HFF-Myc (cell line): Measurements from ENCODE around the gene SPHK1.

Experiments used
- DNase-seq: peaks from one replicate; pipeline ENCODE4 v3.0.0-alpha.2; 2011; ENCODE audit warnings: low read depth; ENCODE audit errors: extremely low read depth
- H3K4me3 ChIP-seq: replicated peaks from 2 replicates; pipeline ENCODE4 v1.5.1; 2011; ENCODE audit warnings: low read depth, mild to moderate bottlenecking, control low read depth, low read length
- TF ChIP-seq, protein P1 (sequence below): IDR thresholded peaks from 2 replicates; pipeline ENCODE4 v1.5.1; 2012; ENCODE audit warnings: mild to moderate bottlenecking, low read depth, low read length, control low read depth; ENCODE audit errors: missing control alignments

The SPHK1 gene

DNA sequence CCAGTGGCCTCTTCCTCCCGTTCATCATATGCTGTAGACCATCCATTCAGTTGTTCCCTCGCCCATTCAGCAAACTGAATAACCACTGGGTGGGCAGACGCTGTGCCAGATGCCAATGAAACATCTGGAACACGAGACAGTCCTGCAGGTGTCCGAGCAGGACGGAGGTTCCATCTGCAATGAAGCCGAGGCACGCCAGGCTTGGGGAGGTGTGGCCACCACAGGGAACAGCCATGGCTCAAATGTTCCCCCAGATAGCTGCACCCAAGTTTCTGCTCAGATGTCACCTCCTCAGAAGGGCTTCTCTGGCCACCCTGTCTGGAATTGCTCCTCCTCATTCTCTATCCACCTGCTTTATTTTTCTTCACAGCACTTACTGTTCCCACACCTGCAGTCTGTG lies 38.0 kb downstream of the SPHK1 start:
- TF ChIP-seq, protein P1, sequence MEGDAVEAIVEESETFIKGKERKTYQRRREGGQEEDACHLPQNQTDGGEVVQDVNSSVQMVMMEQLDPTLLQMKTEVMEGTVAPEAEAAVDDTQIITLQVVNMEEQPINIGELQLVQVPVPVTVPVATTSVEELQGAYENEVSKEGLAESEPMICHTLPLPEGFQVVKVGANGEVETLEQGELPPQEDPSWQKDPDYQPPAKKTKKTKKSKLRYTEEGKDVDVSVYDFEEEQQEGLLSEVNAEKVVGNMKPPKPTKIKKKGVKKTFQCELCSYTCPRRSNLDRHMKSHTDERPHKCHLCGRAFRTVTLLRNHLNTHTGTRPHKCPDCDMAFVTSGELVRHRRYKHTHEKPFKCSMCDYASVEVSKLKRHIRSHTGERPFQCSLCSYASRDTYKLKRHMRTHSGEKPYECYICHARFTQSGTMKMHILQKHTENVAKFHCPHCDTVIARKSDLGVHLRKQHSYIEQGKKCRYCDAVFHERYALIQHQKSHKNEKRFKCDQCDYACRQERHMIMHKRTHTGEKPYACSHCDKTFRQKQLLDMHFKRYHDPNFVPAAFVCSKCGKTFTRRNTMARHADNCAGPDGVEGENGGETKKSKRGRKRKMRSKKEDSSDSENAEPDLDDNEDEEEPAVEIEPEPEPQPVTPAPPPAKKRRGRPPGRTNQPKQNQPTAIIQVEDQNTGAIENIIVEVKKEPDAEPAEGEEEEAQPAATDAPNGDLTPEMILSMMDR, result no peak
- H3K4me3 ChIP-seq, result no peak overlapping the region
- DNase-seq, result no peak

DNA sequence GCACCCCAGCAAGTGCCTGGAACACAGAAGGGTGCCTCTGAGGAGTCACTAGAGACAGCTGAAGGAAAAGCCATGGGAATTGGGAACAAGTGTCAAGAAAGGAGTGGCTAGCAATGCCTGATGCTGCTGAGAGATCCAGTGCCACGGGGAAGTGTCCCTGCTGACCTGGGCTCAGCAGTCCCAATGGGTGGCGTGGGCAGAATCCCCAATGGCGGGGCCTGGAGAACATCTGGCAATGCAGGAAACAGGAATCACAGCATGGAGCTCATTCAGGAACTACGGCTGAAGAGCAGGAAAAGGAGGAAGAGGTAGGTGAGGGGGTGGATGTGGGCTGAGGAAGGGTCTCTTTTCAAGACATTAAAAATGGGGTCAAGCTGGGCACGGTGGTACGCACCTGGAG lies 38.5 kb downstream of the SPHK1 start:
- DNase-seq, result no peak
- TF ChIP-seq, protein P1, result no peak
- no peak overlapping the region for H3K4me3 ChIP-seq

DNA sequence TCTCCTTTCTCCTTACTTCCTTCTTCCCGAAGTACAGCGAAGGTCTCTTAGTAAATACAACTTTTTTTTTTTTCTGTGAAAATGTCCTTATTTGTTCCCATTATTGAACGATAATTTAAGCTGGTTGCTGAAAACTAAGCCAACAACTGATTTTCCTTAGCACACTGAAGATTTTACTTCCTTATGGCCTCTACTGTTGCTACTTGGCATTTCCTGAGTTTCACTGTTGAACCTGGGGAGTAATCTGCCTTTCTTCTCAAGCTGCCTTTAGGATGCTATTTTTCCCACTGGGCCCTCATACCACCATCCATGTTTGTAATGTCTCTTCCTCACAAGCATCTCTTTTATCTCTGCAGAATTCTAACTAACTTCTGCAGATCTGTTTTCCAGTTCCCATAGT lies 42.4 kb downstream of the SPHK1 start:
- DNase-seq, result no peak
- TF ChIP-seq, protein P1, result no peak
- H3K4me3 ChIP-seq, result no peak overlapping the region

DNA sequence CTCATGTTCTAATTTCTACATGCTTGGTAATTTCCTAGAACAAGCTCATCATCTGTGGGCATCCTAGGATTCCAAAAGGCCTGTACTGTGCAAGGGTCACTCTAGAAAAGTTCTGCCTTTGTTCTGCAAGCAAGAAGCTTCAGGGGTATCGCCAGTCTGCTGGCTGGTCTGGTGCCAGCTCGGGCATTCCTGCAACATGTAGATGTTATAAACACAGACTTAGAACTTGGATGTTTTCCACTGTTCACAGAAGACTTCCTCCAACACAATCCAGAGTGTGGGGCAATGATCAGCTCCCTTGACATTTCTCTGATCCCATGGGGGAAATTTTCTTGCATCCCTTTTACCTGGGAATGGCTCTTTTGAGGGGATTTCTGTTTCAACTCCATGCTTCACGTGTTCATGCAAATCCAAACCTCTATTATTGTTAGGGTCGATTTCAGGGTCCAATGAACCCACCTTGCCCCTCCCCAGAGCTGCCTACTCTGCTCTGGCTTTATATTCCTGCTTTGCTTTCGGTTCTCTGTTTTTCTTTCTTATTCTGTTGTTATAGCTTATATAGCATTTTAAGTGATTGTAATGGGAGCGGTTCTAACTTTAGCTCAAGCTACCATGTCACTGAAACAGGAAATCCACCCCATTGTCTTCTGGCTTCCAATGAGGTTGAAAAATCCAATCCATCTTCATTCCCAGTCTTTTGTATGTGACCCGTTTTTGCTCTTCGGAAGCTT lies 43.3 kb downstream of the SPHK1 start:
- no peak overlapping the region for H3K4me3 ChIP-seq
- TF ChIP-seq, protein P1, result no peak
- no peak for DNase-seq

DNA sequence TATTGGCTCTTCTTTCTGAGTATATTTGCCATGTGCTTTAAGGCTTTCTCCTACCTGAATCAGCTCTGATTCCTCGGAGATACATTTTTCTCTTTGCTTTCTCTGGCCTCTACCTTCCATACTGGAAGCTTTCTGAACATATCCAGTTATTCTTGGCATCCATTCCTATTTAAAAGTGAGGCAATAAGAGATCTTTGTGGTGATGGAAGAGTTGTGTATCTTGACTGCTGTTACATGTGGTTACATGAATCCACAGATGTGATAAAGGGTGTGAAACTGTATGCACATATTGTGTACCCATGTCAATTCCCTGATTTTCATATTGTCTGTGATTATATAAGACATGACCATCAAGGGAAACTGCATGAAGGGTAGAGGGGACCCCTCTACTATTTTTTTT lies 44.1 kb downstream of the SPHK1 start:
- no peak overlapping the region for H3K4me3 ChIP-seq
- TF ChIP-seq, protein P1, result no peak
- DNase-seq, result no peak

DNA sequence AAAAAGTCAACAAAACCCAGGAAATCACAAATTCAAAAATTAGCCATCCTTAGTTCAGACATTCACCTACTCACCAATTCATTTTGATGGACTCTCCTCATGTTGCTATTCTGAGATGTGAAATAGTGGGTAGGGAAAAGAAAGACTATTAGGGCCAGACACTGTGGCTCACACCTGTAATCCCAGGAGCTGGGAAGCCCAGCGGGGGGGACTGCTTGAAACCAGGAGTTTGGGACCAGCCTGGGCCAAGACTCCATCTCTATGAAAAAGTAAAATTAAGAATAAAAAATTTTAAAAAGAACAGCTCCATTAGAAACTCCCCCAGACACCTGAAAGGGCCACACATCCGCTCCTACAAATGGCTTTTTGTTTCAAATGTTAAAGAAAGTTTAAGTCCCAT lies 47.1 kb downstream of the SPHK1 start:
- H3K4me3 ChIP-seq, result no peak overlapping the region
- TF ChIP-seq, protein P1, result no peak
- no peak for DNase-seq

DNA sequence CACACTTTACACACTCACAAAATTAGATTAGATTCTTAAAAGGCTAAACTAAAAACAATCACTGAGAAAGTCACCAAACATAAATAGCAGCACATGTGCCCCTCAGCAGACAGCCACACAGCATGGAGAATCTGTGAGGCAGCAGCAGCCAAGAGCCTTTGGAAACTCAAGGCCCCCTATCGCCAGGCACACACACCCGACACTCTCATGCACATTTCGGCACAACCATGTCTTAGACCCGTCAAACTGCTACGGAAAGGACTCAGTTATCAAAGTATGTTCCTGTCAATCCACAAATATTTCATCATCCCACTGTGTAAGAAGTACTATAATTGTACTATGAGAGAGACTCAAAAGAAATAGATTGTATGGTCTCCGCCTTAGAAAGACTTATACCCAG lies 47.6 kb downstream of the SPHK1 start:
- no peak for DNase-seq
- no peak overlapping the region for H3K4me3 ChIP-seq
- TF ChIP-seq, protein P1, result no peak
